IPS-18a (cell line): ENCODE measurements around the gene LRFN5.
"Not testable (repeated sequence)": the region's sequence is repeated elsewhere in the genome, so short reads cannot be mapped to it uniquely, and the experiment has no call there.

ENCODE experiments used
- H3K27ac ChIP-seq: one replicate; pipeline ENCODE4 v1.5.1; 2013; ENCODE audit warnings: low read length
- H3K27me3 ChIP-seq: one replicate; pipeline ENCODE4 v1.6.1; 2013; ENCODE audit warnings: mild to moderate bottlenecking, low read length; ENCODE audit not compliant: control insufficient read depth, insufficient read depth
- H3K36me3 ChIP-seq: one replicate; pipeline ENCODE4 v1.6.1; 2013; ENCODE audit warnings: low read depth, low read length; ENCODE audit not compliant: control insufficient read depth
- H3K4me1 ChIP-seq: one replicate; pipeline ENCODE4 v1.6.1; 2013; ENCODE audit warnings: low read depth, low read length; ENCODE audit not compliant: control insufficient read depth
- H3K4me3 ChIP-seq: one replicate; pipeline ENCODE4 v1.5.1; 2013; ENCODE audit warnings: low read length
- H3K9ac ChIP-seq: one replicate; pipeline ENCODE4 v1.6.1; 2013; ENCODE audit warnings: mild to moderate bottlenecking, low read length, moderate library complexity
- H3K9me3 ChIP-seq: one replicate; pipeline ENCODE4 v1.6.1; 2013; ENCODE audit warnings: low read depth, low read length; ENCODE audit not compliant: control insufficient read depth

The LRFN5 gene

DNA sequence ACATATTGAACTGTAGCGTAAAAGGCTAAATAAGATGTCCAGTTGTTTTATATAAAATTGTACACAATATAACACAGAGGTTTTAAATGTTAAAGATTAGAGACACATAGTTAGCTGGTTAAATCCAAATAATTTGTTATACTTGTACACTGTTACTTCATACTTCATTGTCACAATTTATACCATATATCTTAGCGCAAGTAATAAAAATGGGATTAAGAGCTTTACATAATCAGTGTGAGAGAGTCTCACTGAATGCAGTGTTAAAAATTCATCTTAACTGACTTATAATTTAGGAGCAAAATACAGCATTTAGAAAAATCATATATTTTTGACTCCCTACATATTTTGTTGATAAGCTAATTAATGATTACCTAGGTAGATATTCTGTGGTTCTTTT is 36.1 kb downstream of the LRFN5 start:
- Histone ChIP-seq H3K4me3 (no peak overlapping the region), H3K27ac (no peak overlapping the region), H3K36me3 (no peaks in the 10 kb centered on the region), H3K9me3 (no peaks in the 10 kb centered on the region), H3K9ac (no peak overlapping the region), H3K4me1 (peaks cover 11% of the 10 kb centered on the region), H3K27me3 (no peaks in the 10 kb centered on the region)

DNA sequence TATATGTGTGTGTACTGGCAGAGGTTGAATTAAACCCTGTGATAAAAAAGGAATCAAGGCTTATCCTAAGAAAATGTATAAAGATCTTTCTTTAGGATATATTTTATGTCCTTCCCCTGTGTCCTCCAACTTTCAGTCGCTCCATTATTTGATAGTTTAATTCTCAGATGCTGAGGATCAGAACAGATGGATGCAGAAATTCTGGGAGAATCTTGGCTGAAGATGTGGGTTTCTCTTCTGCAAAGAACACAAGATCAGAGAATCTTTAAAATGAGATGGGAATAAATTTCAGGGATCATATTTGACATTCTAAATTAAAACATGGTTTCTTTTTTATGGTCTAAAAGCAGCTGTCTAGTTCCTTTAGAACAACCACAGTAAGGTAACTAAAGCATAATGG is 37.9 kb downstream of the LRFN5 start:
- H3K4me1 ChIP-seq = peaks cover 11% of the 10 kb centered on the region
- no peaks in the 10 kb centered on the region for H3K9me3 ChIP-seq
- H3K36me3 ChIP-seq = no peaks in the 10 kb centered on the region
- no peak overlapping the region for H3K4me3 ChIP-seq
- H3K27me3 ChIP-seq = no peaks in the 10 kb centered on the region
- H3K9ac ChIP-seq = no peak overlapping the region
- no peak overlapping the region for H3K27ac ChIP-seq

DNA sequence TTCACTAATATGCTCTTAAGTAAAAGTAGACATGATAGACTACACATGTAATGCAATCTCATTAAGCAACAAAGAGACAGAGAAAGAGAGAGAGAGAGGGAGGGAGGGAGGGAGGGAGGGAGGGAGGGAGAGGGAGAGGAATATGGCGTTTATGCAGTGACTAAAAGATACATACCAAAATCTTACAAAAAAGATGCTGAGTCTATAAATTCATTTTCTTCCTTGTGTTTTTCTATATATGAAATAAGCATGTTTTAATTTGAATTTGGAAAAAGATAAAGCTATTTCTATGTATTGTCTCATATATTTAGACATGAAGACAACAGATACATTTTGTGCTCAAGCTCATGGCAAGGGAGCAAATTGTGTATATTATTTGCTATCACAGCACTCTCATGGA is 44.1 kb downstream of the LRFN5 start:
- H3K27ac ChIP-seq = no peak overlapping the region
- H3K36me3 ChIP-seq = no peaks in the 10 kb centered on the region
- H3K4me1 ChIP-seq = no peaks in the 10 kb centered on the region
- H3K9me3 ChIP-seq = no peaks in the 10 kb centered on the region
- H3K4me3 ChIP-seq = no peak overlapping the region
- H3K9ac ChIP-seq = no peak overlapping the region
- no peaks in the 10 kb centered on the region for H3K27me3 ChIP-seq

DNA sequence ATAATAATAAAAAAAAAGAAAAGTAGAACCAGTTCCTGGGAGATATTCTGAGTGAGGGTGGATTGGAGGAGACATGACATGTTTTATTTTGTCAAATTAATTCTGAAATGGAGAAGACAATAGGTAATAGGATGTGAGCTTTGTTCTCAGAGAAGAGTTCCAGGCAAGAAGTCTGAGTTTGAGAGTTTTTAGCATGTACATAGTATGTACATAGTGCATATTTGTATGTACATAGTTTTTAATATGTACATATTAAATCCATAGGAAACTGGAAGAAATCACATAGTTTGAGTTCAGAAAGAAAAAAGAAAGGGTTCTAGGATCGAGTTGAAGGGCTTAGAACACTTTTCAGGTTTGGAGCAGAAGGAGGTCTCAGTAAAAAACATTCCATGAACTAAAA is 47.5 kb downstream of the LRFN5 start:
- Histone ChIP-seq H3K9me3 (no peaks in the 10 kb centered on the region), H3K27me3 (no peaks in the 10 kb centered on the region), H3K36me3 (no peaks in the 10 kb centered on the region), H3K9ac (no peak overlapping the region), H3K4me1 (no peaks in the 10 kb centered on the region), H3K27ac (no peak overlapping the region), H3K4me3 (no peak overlapping the region)

DNA sequence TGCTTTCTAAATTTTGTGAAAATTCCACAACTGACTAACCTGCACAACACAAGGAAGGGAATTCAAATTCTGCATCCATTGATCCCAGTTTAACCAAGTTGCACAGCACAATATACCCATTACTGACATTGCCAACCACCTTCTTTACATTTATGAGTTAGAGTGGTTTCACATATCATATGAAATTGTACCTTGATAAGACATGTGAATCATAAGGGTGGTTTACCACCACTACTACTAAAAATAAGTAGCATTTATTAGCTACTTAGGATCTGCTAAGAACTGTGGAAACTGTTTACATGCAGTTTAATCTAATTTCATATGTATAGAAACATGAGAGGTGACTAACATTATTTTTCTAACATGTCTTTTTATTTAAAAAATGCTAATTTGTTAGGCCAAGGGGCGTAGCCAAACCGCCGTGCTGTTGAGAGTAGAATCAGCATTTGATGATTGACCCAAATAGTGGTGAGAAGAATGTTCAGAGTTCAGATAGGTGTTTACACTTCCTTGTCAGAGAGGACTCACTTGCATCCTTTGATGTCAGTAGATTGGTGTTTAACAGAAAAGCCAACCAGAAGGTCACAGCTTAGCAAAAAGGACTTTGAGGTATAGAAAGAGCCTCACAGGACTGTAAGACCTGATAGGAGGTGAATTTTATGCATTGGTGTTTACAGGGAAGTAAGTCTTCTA is 56.2 kb downstream of the LRFN5 start:
- no peak overlapping the region for H3K27ac ChIP-seq
- H3K4me1 ChIP-seq = no peaks in the 10 kb centered on the region
- H3K9ac ChIP-seq = no peak overlapping the region
- H3K4me3 ChIP-seq = no peak overlapping the region
- no peaks in the 10 kb centered on the region for H3K36me3 ChIP-seq
- no peaks in the 10 kb centered on the region for H3K9me3 ChIP-seq
- H3K27me3 ChIP-seq = no peaks in the 10 kb centered on the region

DNA sequence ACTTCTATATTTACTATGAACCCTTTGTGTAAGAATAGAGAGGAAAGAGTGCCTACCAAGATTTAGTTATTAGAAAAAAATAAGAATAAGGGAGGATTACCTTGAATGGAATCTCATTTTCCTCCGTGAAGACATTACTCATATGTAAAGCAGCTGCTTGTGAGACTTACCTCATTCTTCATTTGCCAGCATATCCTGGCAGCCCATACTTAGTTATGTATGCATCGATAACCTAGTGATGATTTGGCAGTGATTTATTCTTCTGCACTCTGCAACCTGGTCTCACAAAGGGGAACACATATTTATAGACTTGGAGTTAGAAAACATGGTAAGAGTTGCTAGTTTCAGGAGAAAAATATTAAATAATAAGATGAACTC is 56.8 kb downstream of the LRFN5 start:
- Histone ChIP-seq H3K9me3 (no peaks in the 10 kb centered on the region), H3K36me3 (no peaks in the 10 kb centered on the region), H3K27ac (no peak overlapping the region), H3K9ac (no peak overlapping the region), H3K4me1 (no peaks in the 10 kb centered on the region), H3K4me3 (no peak overlapping the region), H3K27me3 (no peaks in the 10 kb centered on the region)

DNA sequence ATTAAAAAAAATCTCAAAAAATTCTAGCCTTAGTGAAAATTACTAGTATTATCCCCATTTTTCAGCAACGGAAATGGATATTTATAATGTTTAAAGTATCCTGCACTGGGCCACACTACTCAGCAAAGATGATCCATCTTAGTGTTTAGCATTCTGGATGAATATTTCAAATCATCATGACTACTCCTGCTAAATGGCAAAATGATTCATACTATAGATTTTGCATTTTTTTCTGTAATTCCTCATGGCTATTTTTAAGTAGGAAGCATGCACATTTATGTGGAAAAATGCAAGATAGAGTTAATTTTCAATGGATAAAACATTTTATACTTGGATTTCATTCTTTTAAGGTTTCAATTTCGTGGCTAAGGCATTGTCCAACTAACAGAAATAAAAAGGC is 59.6 kb downstream of the LRFN5 start:
- H3K27ac ChIP-seq = no peak overlapping the region
- no peak overlapping the region for H3K4me3 ChIP-seq

DNA sequence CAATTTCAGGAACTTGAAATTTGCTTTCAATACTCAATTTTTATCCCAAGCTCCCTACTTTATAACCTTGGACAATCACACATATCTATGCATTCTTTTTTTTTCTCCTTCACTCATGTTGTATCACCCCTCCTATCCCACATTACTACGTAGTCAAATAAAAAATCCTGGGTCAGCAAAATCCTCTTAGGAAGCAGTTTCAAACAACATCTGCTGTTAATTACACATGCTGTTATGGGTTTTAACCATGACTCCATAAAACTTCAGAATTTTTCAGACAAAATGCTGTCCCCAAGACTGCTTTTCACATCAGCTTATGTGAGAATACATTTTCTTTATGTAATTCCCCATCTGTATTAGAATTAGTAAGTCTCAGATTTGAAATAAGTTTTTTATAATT is 61.7 kb downstream of the LRFN5 start:
- H3K4me1 ChIP-seq = no peaks in the 10 kb centered on the region
- H3K4me3 ChIP-seq = no peak overlapping the region
- H3K36me3 ChIP-seq = no peaks in the 10 kb centered on the region
- no peaks in the 10 kb centered on the region for H3K9me3 ChIP-seq
- no peak overlapping the region for H3K27ac ChIP-seq
- H3K27me3 ChIP-seq = no peaks in the 10 kb centered on the region
- no peak overlapping the region for H3K9ac ChIP-seq

More for the DNA sequence above, 59.6 kb downstream of the LRFN5 start:
- no peaks in the 10 kb centered on the region for H3K4me1 ChIP-seq
- H3K36me3 ChIP-seq = no peaks in the 10 kb centered on the region
- no peaks in the 10 kb centered on the region for H3K27me3 ChIP-seq
- H3K9ac ChIP-seq = no peak overlapping the region
- H3K9me3 ChIP-seq = no peaks in the 10 kb centered on the region

DNA sequence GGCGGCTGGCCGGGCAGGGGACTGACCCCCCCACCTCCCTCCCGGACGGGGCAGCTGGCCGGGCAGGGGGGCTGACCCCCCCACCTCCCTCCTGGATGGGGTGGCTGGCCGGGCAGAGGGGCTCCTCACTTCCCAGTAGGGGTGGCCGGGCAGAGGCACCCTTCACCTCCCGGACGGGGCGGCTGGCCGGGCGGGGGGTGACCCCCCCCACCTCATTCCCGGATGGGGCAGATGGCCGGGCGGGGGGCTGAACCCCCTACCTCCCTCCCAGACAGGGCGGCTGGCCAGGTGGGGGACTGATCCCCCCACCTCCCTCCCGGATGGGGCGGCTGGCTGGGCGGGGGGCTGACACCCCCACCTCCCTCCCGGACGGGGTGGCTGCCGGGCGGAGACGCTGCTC is 66.9 kb downstream of the LRFN5 start:
- not testable (repeated sequence) for H3K27me3 ChIP-seq, H3K36me3 ChIP-seq, H3K9me3 ChIP-seq, H3K27ac ChIP-seq, H3K9ac ChIP-seq, H3K4me1 ChIP-seq, H3K4me3 ChIP-seq

DNA sequence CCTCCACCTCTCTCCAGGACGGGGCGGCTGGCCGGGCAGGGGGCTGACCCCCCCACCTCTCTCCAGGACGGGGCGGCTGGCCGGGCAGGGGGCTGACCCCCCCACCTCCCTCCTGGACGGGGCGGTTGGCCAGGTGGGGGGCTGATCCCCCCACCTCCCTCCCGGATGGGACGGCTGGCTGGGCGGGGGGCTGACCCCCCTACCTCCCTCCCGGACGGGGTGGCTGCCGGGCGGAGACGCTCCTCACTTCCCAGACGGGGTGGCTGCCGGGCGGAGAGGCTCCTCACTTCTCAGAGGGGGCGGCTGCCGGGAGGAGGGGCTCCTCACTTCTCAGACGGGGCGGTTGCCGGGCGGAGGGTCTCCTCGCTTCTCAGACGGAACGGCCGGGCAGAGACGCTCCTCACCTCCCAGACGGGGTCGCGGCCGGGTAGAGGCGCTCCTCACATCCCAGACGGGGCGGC is 67.9 kb downstream of the LRFN5 start:
- H3K9ac ChIP-seq, H3K9me3 ChIP-seq, H3K4me1 ChIP-seq, H3K4me3 ChIP-seq, H3K27me3 ChIP-seq, H3K27ac ChIP-seq, H3K36me3 ChIP-seq: not testable (repeated sequence)

DNA sequence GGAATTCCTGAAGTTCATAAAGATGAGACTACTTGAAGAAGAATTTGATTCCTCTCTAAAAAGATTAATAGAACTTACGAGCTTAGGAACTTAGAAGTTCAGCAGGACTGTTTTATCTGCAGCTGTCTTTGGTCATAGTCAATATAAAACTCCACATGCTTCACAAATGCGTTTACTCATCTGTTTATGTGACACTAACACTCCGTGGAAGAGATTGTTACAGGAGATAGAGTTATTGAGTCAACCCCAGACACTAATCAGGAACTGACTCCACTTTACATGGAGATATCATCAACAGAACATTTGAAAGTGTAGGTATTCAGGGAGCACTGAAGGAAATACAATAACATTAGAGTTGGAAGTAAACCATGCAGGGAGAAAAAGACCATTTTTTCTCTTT is 92.8 kb downstream of the LRFN5 start:
- H3K27ac ChIP-seq = no peak overlapping the region

DNA sequence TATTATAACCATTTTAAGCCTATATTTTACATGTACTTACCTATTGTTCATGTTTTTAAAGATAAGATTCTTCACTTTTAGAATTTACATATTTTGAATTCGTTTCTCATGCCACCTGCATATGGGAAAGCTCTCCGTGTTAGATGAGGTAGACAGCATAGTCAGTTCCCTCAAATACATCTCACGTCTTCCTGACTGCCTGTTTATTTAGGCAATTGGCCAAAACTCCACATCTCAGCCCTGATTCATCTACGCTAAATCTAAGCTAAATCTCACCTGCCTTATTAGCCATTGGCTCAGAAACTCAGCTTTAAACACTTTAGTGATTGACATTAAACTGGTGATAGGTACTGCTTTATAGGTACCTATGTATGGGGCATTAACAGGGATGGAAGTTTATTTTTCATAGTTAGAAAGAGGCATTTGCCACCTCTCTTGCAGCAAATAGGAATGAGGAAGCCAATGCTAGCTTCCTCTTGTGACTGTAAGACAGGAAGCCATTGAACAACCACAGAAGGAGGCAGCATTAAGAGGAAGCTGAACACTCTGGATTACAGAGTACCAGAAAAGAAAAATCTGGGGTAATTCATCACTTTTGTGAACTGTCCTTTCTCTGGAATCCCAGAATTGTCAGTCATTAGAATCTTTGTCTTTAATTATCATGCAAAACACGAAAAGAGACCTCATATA is 111.9 kb downstream of the LRFN5 start:
- H3K9me3 ChIP-seq = no peaks in the 10 kb centered on the region
- H3K4me1 ChIP-seq = no peaks in the 10 kb centered on the region
- no peak overlapping the region for H3K9ac ChIP-seq
- no peaks in the 10 kb centered on the region for H3K27me3 ChIP-seq
- H3K27ac ChIP-seq = no peak overlapping the region
- no peaks in the 10 kb centered on the region for H3K36me3 ChIP-seq
- no peak overlapping the region for H3K4me3 ChIP-seq

More for the DNA sequence above, 92.8 kb downstream of the LRFN5 start:
- Histone ChIP-seq H3K9ac (no peak overlapping the region), H3K27me3 (no peaks in the 10 kb centered on the region), H3K36me3 (no peaks in the 10 kb centered on the region), H3K4me3 (no peak overlapping the region), H3K9me3 (no peaks in the 10 kb centered on the region), H3K4me1 (no peaks in the 10 kb centered on the region)
